GOT3 (cell line): ENCODE data around the gene PARD3.

Experiments
- DNase-seq: peaks from one replicate; lab custom pipeline; 2025; ENCODE audit warnings: mixed read lengths; lab: John Stamatoyannopoulos, UW

Gene PARD3

DNA sequence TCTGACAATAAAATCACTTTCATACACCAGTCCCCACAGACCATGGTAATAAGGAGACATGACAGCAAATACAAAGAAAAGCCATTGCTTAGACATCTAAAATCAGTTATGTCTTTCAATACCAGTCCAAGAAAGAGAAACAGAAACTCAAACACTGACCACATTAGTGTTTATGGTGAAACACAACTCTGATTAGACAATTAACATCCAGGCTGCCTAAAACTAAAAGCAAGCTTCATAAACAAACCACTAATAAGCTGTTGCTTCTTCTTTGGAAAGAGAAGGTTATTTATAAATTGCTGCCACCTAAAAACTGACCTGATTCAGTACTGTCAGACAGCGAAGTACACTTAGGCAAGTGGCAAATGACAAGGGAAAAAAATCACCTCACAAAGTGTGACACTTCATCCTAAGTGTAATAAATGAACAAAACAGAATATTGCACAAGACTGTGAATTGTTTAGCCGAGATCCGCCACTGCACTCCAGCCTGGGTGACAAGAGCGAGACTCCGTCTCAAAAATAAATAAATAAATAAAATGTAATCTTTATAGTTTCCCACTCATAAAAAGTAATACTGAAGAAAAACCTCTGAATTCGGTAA lies 277.4 kb downstream of the PARD3 start:
- no peak for DNase-seq

DNA sequence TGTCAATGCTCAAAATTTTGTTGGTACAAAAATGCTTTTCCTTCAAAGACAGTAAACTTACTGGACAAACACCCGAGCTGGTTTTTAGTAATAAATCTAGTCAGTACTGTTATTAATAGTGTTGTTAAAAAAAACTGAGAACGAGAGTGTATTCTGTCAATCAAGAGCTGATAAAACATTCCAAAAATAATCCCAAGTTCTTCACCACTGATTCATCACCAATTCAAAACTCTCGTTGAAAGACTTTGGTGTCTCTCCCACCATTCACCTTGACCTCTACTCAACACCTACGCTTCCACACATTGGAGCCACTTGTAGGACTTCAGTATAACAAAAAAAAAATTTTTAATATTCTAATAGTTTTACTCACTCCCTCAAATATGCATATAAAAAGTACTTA lies 279.2 kb downstream of the PARD3 start:
- no peak for DNase-seq

DNA sequence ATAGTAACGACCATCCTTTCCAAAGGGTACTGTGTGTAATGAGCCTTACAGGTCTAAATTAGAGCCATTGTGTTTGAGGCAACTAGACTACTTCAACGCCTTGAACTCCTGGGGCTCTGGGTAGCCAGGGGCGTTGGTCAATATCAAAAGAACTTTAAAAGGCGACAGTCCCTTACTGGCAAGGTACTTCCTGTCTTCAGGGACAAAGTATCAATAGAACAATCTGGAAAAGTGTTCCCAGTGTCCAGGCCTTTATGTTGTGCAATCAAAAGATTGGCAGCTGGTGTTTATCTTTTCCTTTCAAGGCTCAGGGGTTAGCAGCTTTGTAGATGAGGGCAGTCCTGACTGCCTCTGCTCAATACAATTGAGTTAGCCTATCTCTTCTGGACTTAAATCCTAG lies 284.3 kb downstream of the PARD3 start:
- DNase-seq: no peak

DNA sequence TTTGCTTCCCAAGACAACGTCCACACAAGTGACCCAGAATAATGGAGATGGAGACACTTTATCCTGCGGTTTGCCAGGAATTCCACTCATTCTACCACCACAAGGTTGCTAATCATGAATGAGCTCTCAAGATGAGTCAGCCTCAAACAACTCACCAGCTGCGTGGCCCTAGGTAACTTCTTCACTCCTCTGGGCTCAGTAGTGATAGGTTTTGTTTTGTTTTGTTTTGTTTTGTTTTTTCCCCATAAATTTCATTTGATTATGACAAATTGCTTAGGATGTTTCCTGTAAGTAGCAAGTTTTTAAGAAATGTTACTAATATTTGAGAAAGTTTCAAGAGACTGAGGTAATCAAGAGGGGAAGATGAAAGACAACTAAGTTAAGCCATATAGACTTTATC lies 286.8 kb downstream of the PARD3 start:
- no peak for DNase-seq

DNA sequence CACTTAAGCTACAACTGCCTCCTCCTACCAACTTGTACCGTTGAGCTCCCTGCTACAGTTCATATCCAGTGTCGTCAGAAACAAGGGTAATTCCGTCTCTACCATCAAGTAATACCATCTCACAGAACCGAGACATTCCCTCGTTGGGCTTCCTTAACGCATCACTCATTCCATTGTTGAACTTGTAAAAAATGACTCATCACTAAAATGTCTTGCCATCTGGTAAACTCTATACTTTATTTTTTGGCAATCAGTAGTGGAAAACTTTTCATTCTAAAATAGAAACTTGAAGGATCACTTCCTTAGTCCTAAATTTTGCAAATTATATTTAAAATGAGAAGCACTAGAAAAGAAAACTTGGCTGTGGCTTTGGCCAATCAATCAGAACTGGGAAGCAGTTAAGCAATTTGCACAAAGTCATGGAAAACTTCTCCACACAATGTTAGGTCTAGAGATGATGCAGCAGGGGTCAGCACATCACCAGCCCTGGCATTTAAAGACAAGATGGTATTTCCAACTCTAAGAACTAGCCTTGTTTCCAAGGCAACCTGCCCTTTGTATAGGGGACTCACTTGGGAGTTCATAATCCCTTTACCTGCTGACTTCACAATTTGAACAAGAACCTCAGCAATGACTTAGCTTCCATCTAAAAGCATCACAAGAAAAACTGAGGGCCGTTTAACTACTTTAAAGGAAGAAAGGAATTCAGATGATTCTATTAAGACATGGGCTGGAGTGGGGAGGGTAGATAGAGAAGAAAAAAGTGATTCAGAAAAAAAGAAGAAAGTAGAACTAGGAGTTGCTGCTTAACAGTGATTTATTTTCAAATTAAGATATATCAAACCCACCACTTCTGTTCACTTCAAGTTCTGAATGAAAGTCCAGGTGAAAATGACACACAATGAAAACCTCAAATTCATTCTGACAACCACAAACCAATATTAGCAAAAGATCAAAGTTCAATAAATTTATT lies 288.1 kb downstream of the PARD3 start:
- DNase-seq: no peak

DNA sequence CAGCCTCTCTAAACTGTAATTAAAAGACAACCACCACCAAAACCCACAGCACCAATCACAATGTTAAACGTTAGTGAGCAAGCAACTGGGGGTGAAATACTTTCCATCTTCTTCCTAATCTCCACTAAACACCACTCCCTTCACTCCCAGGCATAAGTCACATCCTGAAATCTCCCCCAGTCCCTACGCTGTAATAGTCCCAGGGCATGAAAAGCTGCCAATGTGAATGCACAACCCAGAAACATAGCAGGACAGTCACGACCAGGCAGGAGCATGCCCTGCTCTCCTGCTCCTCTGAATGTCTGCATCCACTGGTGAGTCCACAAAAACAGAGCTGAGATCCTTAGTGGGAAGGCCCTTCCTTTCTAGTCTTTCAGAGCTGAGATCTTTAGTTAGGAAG lies 288.9 kb downstream of the PARD3 start:
- DNase-seq: no peak

DNA sequence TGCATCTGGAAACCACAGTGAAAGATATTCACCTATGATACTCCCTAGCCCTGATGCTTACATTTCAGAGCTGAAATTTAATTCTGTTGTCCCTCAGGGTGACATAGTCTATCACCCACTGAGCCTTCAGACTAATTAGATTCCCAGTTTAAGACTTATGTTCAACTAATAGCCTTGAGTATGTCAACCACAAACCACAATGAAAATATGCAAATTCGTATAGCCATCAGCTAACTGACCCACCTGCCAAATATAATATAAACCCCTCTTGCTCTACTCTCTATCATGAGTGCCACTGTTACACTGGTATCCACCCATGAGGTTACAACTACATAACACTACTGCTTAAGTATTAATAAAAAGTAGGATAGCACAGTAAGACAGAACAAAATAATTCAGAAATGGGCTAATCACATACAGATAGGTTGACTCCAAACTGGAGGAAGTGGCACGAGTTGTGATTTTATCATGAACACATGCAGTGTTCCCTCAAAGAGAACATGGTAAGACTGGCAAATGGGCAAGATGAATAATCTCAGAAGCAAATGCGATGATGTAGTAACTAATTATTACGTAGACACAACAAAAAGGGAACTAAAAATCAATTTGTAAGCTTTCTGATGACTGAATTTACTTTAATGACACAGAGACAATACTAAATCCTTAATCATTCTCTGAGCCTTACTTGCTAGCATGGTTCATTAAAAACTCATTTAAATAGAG lies 290.6 kb downstream of the PARD3 start:
- DNase-seq: no peak

DNA sequence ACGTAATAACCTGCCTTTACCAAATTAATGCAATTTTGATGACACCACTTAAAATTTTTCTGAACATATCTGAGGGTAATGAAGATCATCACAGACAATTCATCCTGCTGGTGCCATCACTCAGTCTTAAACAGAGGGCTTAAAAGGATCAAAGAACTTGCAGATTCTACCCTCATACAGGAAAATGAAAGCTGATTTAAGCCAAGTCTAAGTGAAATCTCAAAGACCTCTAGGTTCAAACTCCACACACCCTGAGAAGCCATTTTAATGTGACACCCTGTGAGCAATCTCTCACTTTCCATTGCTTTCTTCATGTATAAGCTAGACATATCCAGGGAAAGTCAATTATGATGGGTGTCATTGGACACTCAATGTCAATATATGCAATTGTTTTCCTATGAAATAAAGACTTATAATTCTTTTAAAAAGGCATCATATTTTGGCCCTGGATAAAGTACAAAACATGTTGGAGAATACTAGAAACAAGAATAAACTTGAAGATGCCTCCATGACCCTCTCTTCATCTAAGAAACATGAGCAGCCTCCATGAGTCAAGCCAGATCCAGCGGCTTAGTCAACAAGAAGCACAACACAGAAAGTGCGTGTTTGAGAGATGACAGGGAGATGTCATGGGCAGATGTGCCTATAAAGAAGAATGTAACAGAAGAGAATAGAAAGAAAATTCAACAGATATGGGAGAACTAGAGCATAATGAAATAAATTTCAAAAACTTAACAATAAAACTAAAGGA lies 291.9 kb downstream of the PARD3 start:
- no peak for DNase-seq

DNA sequence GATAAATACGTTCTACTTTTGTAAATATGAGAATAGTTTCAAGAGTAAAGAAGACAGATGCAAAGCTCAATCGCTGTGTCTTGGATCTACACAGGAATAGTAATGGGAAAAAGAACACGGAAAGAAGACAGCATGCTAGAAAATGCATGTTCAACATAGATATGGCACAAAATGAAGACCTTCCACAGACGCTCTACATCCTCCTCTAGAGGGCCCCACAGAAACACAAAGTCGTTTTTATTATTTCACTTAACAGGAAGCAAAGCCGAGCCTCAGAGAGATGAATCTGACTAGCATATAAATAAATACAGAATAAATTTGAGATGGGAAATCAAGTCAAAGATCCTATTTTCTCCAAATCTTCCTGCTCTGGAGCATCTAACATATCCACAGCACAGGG lies 292.6 kb downstream of the PARD3 start:
- DNase-seq: no peak

DNA sequence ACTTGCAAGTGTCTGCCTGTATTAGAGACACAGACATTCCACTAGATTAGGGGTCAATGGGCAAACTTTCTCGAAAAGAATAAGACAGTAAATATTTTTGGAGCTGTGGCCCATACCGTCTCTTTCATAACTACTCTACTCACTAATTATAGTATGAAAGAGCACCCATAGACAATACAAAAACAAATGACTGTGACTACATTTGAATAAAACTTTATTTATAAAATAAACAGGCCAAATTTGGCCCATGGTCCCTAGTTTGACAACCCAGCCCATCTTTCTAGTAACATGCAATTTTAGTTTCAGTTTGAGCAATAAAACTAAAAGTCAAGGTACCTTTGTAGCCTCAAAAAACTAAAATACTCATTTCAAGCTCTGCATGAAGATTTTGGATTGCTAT lies 294.6 kb downstream of the PARD3 start:
- no peak for DNase-seq

DNA sequence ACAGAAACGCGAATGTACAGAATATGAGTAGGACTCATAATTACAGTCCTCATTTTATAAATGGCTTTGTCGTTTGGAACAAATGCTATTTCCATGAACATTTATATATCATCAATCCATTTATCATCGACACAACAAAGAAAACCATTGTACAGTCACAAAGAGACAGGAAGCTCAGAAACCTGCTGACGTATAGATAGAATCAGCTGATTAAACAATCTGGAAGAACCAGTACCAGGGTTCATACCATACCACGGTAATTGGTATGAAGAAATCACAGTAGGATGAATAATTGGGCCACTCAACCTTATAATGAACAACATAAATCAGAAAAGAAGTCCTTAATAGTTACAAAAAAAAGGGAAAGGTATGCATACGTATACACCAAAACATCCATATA lies 295.0 kb downstream of the PARD3 start:
- DNase-seq: no peak

DNA sequence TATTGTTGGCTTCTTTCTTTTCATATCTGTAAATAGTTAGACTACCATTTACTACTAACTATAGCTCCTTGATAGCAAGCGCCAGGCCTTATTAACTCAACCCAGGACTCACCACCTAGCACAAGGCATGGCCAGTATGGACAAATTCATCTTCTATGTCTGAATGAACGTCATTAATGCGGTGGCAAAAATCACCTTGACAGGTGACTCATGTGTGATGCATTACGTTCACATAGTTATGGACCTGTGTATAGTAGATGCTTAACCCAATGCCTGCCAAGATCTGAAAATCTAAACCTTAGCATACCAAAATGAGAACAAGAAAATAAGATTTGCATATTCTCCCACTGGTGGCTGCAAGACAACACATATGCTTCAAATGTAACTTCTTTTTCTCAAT lies 300.8 kb downstream of the PARD3 start:
- DNase-seq: no peak

DNA sequence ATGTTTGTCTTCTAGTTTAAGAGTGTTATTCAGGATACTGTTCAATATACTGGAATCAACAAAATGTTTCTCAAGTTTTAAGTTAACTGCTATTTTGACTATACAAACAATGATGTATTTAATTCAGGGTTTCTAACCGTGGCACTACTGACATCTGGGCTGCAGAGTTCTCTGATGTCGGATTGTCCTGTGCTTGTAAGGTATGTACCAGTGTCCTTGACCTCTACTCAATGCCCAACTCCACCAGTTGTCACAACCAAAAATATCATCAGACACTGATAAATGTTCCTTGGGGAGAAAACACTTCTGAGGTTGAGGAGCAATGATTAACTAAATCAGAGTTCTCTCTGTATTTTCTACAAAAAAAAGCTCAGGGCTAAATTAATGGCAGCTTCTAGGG lies 301.5 kb downstream of the PARD3 start:
- DNase-seq: no peak

DNA sequence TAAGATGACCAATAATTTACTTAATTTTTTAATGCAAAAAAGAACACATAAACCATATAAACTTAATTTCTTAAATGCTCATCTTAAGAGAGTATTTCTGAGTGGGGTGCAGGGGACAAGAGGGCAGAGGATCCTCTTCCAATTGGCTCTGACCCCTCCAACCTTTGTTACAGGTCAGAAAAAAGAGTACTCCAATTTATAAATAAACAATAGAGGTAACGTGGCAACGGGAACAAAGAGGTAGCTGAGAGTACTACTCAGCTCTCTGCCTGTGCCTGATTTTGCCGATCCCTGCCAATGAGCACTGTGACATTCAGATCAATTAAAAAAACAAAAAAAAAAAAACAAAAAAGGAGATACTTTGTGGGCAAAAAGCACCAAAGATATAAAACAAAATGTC lies 307.9 kb downstream of the PARD3 start:
- no peak for DNase-seq

DNA sequence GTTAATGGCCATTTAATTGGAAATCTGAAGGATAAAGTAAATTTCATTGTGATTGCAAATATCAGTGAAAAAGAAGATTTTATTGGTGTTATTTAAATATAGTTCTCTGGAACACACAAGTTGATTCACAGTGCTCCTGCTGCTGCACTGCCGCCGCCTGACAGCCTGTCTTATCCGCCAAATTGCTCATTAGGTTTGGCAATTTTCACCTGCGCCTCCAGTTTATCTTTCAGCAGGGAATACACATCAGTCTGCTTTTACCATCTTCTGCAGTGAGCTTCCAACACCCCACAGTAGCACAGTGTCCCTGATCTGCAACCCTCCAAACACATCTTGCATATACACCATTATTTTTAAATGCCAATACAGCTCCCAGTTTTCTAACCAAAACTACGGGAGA lies 308.3 kb downstream of the PARD3 start:
- no peak for DNase-seq

DNA sequence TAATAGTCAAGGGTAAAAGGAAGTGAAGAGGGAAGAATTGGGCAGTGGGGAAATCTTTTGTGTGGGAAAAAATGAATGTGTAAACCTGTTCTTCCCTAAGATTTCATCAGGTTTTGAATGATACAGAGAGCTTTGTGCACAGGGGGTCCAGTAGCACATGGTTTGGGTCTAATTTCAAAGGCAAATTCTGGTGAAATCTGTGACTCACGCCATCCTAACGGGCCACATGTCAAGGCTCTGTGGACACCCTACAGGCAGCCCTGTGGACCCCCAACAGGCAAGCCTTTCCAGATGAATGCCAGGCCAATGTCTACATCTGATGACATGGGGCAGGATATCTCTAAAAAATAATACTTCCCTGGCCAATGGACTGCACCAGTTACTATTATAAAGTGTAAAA lies 309.8 kb downstream of the PARD3 start:
- no peak for DNase-seq

DNA sequence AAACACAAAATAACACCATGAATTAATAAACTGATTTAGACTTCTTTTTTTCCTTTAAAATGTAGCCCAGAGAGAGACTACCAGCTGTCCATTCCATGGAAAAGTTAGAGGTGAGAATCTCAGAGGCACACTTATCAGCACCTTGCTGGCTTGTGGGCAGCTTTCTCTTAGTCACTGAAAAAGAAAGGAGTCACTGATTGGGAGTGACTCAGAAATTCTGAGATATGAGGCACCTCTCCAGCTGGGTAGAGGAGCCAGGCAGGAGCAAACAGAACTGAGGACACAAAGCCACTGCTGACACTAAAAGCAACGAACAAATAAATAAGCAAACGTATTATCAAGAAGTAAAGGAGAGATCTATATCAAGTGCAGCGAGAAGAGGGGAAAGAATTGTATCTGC lies 310.6 kb downstream of the PARD3 start:
- no peak for DNase-seq

DNA sequence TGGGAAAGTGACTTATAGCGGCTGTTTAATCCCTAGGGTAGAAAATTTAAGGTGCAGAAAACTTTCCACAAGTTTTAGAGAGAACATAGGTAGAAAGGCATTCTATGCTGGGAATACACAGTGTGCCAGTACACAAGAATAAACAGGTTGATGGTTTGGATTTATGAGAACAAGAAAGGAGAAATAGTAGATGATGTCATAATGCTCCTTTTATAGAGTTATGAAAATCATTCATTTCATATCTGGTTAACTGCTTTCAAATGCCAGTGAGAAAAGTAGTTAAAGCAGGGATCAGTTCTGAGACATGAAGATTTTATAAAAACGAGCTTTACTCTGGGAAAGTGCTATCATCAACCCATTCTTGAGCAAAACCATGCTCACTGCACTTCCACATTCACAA lies 311.4 kb downstream of the PARD3 start:
- DNase-seq: no peak

DNA sequence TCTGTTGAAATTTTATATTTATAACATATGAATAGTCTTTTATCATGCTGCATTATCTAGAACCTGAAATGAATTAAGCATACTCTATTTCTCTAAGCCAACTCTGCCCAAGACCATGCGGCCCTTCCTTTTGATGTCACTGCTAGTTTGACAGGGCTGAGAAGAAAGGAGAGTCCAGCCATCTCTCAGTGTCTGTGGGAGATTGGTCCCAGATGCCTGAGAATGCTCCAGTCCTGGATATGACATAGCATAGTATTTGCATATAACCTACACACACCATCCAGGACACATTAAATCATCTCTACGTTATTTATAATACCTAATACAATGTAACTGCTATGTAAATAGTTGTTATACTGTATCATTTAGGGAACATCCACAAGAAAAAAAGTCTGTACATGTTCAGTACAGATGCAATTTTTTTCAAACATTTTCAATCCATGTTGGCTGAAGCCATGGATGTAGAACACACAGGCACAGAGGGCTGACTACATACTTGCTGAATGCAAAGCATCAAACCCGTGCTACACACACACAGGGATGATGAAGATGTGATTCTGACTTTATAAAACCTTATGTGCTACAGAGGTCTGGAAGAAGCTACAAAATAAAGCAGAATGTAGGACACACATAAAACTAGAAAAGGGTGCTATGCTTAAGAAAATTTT lies 315.4 kb downstream of the PARD3 start:
- no peak for DNase-seq

DNA sequence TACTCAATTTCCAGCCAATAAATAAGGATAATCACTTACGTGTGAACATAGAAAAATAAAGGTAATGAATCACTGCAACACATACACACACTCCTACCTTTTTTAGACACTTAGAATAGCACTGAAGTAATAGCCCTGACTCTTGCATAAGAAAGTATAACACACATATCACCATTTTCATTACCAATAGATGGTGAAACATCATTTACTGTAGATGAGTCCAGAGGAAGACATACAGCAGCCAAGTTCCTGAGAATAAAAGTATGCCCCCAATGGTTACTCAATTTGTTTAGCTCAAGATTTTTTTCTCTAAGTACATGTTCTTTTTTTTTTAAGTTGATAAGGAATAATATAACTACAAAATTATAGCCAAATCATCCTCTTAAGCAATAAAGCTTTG lies 316.3 kb downstream of the PARD3 start:
- DNase-seq: no peak

DNA sequence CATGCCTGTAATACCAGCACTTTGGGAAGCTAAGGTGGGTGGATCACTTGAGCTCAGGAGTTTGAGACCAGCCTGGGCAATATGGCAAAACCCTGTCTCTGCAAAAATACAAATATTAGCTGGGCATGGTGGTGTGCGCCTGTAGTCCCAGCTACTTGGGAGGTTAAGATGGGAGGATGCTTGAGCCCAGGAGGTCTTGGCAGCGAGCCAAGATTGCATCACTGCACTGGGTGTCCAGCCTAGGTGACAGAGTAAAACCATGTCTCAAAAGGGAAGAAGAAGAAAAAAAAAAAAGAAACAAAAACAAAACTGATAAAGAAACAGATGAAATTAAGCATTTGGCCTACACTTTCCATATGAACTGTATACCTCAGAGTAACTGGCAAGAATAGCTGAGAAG lies 319.2 kb downstream of the PARD3 start:
- no peak for DNase-seq

DNA sequence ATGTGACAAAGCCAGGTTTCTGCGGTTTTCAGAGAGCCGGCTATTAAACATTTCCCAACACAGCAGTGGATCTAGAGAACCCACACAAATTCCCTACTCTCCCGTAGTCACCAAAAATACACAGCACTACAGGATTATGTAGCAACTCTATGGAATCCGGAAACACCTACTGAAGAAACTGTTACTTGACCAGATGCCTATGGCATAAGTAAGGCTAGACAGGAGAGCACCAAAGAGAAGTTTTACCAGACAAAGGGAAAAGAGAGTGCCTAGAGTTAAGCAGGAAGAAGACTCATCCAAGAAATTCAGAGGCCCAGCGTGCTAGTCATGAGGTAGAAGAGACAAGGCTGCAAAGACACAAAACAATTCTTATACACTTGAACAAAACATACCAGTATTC lies 321.1 kb downstream of the PARD3 start:
- DNase-seq: no peak
